NCI-H345 treated with DMSO at 0.1 percent for 48 hours (cell line): Measurements from ENCODE around the gene STEAP2.

Source experiments
- DNase-seq: peaks from one replicate; lab custom pipeline; 2025; ENCODE audit not compliant: unreplicated experiment; lab: John Stamatoyannopoulos, UW

STEAP2 gene

GRCh38 chr7:90192876-90193750 is 18.4 kb upstream of the STEAP2 start:
- DNase-seq = no peak

GRCh38 chr7:90194911-90195809 is 16.4 kb upstream of the STEAP2 start:
- no peak for DNase-seq

- DNase-seq = no peak
Measured at GRCh38 chr7:90201500-90202195, 9.9 kb upstream of the STEAP2 start.

DNA sequence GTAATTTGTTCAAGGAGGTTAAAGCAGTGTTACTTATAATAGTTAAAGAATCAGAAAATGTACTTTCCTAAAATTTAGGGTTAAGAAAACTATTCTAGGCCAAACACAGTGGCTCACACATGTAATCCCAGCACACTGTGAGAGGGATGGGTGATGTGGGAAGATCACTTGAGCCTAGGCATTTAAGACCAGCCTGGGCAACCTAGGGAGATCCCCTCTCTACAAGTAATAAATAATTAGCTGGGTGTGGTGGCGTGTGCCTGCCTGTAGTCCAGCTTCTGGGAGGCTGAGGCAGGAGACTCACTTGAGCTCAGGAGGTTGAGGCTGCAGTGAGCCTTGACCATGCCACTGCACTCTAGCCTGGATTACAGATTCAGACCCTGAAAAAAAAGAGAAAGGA is 3.6 kb upstream of the STEAP2 start:
- DNase-seq = no peak

- DNase-seq = no peak
Measured at GRCh38 chr7:90209776-90210175, 1.8 kb upstream of the STEAP2 start.

DNA sequence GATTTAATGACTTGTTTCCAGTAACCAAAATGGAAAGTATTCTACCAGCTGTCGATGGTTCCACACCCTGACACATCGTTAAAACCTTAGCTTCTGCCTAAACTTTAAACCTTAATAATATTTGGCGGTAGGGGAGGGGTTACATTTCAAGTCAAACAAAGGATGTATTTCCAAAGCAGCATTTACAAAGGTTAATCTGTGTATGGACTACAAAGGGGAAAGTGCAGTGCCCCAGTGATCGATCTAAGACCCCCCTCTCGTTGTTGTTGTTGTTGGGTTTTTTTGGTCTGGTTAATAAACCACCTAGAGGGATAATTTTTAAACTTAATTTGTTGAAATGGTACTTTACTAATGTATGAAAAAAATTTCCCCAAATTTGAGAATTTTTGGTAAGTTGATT is 1.1 kb upstream of the STEAP2 start:
- DNase-seq = no peak

- DNase-seq = no peak
Measured at GRCh38 chr7:90210981-90211380, 559 bp upstream of the STEAP2 start.

- DNase-seq = no peak
Measured at GRCh38 chr7:90212149-90212495, 582 bp downstream of the STEAP2 start.

GRCh38 chr7:90213521-90213920 is 2.0 kb downstream of the STEAP2 start:
- DNase-seq = no peak

DNA sequence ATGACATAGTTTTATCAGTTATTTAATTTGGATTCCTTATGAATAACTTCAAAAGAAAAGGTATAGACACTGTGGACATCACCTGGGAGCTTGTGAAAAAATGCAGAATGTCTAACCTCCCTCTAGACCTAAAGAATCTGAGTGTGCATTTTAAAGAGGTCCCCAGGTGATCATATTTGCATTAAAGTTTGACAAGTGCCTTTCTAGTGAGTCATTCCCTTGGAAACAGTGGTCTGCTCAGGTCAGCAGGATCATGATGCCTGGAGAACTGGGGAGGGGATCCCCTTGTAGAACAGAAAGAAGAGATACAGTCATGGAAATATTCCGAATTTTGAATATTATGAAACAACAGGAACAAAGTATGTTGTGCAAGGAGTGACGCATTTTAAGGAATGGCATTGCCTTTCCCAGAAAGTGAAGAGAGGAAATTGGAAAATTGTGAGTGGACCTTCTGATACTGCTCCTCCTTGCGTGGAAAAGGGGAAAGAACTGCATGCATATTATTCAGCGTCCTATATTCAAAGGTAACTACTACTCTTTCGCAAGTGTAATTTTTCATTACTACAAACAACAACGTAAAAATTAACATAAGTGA is 4.6 kb downstream of the STEAP2 start:
- DNase-seq = no peak

DNA sequence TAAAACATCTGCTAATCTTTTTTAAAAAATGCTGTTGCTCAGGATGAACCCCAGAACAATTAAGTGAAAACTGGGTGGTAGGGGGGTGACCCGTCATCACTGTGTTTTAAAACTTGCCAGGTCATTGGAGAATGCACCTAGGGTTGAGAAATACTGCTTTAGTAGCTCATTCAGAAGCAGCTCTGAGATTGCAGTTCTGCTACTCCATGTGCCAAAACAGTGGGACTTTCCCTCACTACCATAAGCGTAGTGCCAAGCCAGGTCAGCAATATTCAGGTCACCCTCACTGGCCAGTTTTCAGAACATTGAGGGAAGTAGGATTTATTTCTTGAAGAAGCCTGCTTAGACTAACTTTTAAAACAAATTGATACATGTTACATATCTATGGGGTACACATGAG is 5.2 kb downstream of the STEAP2 start:
- no peak for DNase-seq

GRCh38 chr7:90222390-90222789 is 10.8 kb downstream of the STEAP2 start:
- DNase-seq = no peak

DNA sequence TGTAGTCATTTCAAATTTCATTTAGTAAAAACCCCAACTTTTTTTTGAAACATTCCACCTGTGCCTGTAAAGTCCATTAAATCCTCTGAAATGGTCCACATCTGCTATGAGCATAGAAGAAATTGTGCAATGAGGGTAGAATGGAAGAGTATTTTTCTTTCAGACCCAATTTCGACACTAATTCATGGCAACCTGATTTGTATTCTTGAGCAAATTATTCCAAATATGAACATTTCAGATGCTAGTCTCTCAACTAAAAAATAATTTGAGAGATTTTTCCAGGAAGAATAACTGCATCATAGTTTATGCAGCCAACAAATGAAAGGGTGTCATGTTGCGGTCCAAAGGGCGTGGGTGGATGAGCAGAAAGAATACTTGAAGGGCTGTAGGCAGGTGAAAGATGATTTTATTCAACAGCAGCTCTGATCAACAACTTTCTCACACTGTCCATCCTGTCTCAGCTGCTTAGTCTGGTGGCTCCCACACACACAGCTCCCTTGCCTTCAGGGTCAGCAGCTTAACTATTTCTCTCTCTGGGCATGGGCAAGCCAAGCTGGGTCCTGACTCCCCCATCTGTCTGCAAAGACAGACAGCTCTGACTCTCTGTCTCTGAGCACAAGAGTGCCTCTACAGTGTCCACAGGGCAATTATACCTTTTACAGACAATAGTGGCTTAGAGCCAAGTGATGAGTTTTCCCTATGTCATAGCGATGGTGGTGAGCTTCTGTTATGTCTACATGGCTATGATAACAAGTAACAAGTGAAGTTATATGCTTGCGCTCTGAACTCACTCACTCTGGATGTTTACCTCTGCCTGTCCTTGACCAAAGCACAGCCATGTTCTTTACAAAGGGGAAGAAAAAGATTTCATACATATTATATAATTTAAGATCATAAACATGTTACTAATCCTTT is 11.5 kb downstream of the STEAP2 start:
- no peak for DNase-seq

DNA sequence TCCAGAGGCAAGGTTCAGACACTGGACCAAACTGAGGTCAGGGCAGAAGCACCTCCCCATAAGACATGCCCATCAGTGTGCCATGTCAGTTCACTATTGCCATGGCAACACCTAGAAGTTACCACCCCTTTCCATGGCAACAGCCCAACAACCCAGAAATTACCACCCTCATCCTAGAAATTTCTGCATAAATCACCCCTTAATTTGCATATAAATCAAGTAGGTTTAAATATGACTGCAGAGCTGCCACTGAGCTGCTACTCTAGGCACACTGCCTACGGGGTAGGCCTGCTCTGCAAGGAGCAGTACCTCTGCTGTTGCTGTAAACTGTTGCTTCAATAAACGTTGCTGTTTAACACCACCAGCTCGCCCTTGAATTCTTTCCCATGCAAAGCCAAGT is 12.7 kb downstream of the STEAP2 start:
- DNase-seq = no peak

DNA sequence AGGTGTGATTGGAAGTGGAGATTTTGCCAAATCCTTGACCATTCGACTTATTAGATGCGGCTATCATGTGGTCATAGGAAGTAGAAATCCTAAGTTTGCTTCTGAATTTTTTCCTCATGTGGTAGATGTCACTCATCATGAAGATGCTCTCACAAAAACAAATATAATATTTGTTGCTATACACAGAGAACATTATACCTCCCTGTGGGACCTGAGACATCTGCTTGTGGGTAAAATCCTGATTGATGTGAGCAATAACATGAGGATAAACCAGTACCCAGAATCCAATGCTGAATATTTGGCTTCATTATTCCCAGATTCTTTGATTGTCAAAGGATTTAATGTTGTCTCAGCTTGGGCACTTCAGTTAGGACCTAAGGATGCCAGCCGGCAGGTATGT is 13.6 kb downstream of the STEAP2 start:
- DNase-seq = no peak

GRCh38 chr7:90225601-90226000 is 14.1 kb downstream of the STEAP2 start:
- DNase-seq = no peak

GRCh38 chr7:90227259-90227658 is 15.7 kb downstream of the STEAP2 start:
- no peak for DNase-seq

GRCh38 chr7:90229682-90230081 is 18.1 kb downstream of the STEAP2 start:
- no peak for DNase-seq

DNA sequence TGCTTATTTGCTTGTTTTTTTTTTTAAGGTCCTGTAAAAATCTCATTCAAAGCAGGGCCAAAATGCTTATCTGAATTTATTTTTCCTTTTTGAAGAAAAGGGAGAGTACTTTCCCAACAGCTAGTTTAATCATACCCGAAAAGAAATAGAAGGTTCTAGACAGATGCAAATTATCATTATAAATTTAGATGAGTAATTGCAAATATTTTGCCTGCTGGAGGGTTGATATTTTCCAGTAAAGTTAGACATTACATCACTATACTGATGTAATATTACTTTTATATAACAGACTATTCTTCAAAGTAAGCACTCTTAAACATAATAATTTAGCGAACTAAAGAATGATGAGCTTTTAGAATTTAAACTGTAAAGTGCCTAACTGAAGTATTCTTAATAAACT is 19.3 kb downstream of the STEAP2 start:
- no peak for DNase-seq

GRCh38 chr7:90231304-90231703 is 19.8 kb downstream of the STEAP2 start:
- DNase-seq = no peak
